GM21447 (cell line): ENCODE measurements around the gene PI4K2A.

ENCODE experiments used
- ATAC-seq: cut with Tn5 transposase; IDR thresholded peaks from one replicate; pipeline ENCODE4 v1.9.1; 2021; ENCODE audit not compliant: unreplicated experiment

Gene PI4K2A

GRCh38 chr10:97640174-97640867 lies at the start of gene PI4K2A:
Gene PI4K2A, plus strand, starts transcription at chr10:97640671. Its CDS starts 72 bp downstream, at chr10:97640743.
- peak; percentile 97 for ATAC-seq

DNA sequence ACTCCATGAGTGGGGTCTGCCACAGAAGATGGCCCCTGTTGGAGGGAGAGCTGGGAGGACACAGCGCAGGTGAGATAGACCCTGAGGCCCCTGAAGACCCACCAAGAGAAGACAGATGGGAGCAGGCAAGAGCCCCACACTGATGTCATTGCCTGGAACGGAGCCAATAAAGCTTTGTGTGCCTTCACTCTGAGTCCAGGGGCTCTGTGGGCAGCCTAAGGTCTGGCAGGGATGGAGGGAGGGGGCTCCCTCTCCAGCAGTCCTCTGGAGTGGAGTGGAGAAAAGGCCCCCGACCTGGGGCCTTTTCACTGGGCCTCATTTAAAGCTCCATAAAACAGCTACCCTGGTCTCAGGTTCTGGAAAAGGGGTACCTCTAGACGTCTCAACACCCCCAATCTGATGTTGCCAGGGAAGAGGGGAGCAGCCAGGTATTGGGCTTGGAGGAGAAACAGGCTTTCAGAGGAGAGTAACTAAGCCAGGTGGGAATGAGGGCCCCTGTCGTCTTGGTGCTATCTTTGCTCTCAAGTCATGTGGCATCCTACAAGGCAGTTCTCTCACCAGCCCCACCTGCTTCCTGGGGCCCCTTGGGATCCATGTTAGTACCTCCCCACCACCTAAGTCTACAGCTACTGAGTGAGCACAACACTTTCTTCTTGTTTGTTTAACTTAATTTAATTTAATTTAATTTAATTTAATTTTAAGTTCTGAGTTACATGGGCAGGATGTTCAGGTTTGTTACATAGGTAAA lies 49.5 kb upstream of the PI4K2A start:
- ATAC-seq, result no peak

GRCh38 chr10:97593421-97593820 lies 47.0 kb upstream of the PI4K2A start:
- no peak for ATAC-seq

DNA sequence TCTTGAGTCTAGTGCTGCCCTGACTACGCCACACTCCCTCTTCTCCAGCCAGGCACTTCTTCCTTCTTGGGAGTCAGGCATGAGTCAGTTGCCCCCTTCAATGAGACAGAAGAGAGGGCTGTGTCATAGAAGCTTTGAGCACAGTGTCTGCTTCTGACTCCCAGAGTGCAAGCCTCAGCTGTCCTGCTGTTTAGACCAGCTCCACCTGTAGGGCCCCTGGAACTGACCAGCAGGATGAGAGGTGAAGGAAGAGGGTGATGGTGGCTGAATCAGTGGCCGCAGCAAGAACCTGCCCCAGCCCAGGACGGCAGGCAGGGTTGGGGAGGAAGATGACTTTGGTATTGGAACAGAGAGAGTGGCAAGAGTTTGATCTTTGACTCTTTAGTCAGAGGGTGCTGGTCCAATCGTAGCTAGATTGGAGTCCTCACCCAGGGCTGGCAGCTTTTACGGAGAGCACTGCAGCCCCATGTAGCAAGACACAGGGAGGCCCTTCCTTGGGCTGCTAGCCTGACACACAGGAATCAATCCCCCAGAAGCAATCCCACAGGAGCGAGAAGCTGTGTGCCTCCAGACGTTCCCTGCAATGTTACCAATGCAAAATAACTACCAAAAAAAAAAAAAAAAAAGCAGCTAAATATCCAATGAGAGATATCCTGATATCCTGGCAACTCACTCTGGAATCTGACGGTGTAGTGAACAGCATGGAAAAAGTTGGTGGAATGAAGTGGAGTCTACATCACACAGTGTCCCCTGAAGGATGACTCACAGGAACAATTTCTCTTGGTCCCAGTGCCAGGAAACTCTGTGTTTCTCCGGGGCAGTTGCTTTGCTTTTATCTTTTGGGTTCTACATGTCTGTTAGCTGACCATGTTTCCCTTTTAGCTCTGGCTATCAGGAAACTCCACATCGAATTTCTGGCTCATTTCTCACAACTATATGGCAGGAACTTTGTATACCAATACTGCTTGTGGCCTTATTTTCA lies 44.1 kb upstream of the PI4K2A start:
- ATAC-seq, result no peak

GRCh38 chr10:97597778-97598177 lies 42.7 kb upstream of the PI4K2A start:
- no peak for ATAC-seq

- ATAC-seq, result no peak
These were observed 41.8 kb upstream of the PI4K2A start for GRCh38 chr10:97598407-97599271.

DNA sequence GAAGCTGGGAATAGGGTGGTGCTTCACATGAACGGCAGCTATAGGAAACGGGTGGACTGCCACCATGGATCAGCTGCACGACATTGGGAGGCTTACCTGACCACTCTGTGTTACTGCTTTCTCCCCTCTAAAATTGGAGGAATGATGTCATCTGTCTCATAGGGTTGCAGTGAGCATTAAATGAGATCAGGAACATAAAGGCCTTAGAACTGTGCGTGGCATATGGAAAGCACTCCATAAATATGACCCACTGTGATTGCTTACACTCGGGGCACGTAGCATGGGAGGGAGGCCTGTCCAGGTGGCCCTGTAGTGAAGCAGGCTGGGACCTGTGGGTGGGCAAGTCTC lies 41.2 kb upstream of the PI4K2A start:
- ATAC-seq, result no peak

GRCh38 chr10:97600616-97601015 lies 39.9 kb upstream of the PI4K2A start:
- ATAC-seq, result no peak

DNA sequence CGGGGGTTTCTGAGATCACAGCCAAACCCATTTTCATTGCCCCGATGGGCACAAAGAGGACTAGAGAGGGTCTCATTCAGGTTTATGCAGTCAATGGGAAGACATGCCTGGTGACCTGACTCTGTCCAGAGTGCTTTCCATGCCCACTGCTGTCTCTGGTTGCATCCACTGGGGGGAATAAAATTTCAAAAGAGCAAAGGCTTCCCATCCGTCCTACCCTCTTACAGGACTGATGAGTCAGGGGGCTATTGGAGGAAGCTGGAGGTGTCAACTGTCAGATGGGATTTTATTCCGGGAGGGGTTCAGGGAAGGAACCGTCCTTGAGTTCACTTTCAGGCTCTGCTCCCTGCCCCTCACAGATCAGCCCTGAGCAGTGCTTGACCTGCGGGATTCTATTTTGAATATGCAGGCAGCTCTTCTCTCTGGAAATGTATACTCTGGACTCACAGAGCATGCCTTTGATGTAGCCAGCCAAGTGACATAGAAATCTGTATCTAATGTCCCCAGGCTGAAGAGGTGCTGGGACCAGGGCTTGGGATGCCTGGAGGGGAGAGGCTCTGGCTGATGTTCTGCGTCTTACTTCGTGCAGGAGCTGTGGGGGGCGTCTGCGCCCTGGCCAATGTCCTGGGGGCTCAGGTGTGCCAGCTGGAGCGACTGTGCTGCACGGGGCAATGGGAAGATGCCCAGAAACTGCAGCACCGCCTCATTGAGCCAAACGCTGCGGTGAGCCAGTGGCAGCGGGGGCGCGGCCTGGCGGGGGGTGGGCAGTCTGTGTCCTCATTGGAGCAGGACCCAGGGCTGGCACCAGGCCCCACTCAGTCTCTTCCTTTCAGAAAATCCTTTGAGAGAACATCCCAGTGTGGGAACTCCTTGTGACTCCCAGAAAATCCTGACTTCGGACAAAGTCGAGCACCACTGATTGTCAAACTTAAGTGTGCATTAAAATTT lies 38.9 kb upstream of the PI4K2A start:
- no peak for ATAC-seq

DNA sequence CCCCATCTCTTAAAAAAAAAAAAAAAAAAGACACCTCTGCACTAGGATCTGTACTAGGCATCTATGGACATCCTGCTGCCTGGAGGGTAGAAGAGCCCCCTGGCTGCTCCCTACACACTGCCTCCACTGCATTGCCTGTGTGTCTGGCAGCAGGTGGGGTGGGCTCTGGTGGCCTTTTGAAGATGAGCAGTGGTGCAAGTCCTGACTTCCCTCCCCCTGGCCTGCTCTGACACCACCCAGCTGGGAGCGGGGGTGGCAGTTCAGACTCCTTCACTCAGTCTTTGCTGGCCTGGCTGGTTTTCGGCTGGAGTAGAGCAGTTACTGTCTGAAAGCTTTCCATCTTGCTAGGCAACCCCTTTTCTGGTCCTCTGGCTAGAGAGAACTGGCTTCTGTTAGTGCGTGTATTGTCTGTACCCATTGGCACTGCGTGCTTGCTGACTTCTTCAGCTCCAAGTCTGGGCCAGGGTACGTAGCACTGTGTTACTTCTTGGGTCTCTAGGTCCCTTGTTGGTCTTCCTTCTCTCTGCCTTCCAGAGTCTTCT lies 33.3 kb upstream of the PI4K2A start:
- ATAC-seq, result no peak

- no peak for ATAC-seq
These were observed 31.4 kb upstream of the PI4K2A start for GRCh38 chr10:97608991-97609561.

- no peak for ATAC-seq
These were observed 29.0 kb upstream of the PI4K2A start for GRCh38 chr10:97611473-97611872.

DNA sequence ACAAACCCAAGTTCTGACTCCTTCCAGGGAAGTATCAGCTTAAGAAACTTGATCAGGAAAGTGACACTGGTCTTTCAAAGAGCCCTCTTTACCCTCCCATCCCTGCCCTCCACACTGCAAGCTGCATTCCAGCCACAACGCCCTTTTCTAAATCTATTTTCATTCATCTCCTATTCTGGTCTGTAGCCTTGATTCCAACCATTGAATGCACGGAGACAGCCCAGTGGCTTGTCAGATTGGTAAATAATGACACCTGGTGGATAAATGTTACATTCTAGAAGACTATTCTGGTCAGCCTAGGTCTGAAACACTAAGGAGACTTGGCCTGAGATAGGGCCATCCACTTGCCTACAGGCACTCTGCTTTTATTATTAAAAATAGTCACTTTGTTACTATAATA lies 28.1 kb upstream of the PI4K2A start:
- no peak for ATAC-seq

DNA sequence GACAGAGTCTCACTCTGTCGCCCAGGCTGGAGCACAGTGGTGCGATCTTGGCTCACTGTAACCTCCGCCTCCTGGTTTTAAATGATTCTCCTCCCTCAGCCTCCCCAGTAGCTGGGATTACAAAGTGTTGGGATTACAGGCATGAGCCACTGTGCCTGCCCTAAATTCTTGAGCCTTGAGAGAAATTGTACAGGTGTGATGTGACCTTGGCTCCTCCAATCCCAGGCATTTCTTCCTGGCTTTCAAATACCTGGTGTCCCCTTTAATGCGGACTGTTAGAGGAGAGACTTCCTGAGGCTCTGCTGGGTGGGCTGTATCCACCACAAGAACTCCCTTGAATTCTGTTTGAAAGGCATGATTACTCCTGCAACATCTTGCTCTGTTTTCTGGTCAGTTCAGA lies 22.2 kb upstream of the PI4K2A start:
- ATAC-seq, result no peak

DNA sequence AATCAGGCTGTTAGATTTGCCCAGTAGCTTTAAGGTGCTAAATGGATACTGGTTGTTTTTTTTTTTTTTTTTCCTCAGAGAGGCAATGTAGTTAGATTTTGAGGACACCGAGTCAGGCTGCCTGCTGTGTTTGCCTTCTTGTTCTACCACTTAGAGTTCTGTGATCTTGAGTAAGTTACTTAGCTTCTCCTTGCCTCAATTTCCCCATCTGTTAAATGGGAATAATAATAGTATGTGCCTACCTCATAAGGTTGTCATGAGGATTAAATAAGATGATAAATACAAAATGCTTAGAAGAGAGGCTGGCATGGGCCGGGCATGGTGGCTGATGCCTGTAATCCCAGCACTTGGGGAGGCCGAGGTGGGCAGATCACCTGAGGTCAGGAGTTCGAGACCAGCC lies 21.7 kb upstream of the PI4K2A start:
- ATAC-seq, result no peak

DNA sequence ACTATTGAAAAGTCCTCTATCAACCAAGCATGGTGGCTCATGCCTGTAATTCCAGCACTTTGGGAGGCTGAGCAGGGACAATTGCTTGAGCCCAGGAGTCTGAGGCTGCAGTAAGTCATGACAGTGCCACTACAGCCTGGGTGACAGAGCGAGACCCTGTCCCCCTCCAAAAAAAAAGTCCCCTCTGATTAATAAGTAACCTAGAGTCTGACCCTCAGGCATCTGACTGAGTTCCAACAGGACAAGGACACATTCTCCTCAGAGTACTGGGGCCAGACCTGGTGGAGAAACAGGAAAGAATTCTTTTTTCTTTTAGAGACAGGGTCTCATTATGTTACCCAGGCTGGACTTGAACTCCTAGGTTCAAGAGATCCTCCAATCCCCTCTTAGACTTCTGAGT lies 17.2 kb upstream of the PI4K2A start:
- no peak for ATAC-seq

DNA sequence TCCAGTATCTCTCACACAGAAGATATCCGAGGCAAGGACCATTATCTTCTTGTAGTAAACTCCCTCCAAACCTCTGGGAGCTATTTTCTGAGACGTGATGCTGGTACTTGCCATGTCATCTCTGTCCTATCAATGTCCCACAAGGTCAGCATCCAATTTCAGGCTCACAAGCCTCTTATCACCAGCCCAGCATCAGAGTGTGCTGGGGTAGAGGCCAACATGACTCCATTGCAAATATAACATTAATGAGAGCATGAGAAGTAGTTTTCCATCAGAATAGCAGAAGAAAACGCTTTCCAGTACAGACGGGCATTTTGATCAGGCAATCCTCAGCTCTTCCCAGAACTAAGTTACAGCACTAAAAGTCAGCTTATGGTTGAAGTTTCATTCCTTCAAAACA lies 12.7 kb upstream of the PI4K2A start:
- no peak for ATAC-seq

- ATAC-seq, result no peak
These were observed 12.2 kb upstream of the PI4K2A start for GRCh38 chr10:97628228-97628627.

DNA sequence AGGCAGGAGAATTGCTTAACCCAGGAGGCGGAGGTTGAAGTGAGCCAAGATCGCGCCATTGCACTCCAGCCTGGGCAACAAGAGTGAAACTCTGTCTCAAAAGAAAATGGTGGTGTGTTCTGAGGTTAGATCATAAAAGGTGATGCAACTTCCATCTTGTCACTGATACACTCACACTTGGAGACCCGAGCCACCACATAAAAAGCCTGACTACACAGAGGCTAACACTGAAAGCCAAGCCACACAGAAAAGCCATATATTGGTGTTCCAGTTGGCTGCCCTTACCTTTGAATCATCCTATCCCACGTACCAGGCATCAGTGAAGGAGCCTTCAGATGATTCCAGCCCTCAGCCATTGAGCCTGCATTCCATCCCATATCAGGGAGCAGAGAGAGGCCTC lies 11.2 kb upstream of the PI4K2A start:
- no peak for ATAC-seq
